HepG2 (cell line): ENCODE results near the gene SHQ1. TPM values are rescaled to one million over a fixed set of nuclear protein-coding genes. Genes with fewer than 3 reads are reported as not detected.

Experiments
- ATAC-seq: fragments of 200-7000 bp; cut with Tn5 transposase; 3 replicates; pipeline ENCODE4 v1.9.1; 2020; ENCODE audit warnings: mild to moderate bottlenecking, moderate library complexity
- BruUV-seq: library from RNA; stranded (reverse); fragments of 400-500 nt; replicated peaks from 2 replicates; lab custom pipeline; 2021; lab: Mats Ljungman, UMichigan
- CTCF ChIA-PET: fragments of 300-600 bp; formaldehyde crosslinking; extraction: SDS; loops from one replicate; lab custom pipeline; 2021; ENCODE audit warnings: low total read pairs, inconsistent platforms, low intra/inter-chr PET ratio; lab: Yijun Ruan, JAX
- POLR2A ChIA-PET: fragments of 350-600 bp; sonication (Branson Sonifier 250); formaldehyde crosslinking; loops from one replicate; lab custom pipeline; 2020; ENCODE audit warnings: antibody characterized with exemption, inconsistent platforms; lab: Yijun Ruan, JAX
- DNase-seq: peaks from one replicate; pipeline ENCODE4 v3.0.0-alpha.2; 2015; ENCODE audit warnings: low spot score
- FAIRE-seq: peaks from 3 replicates; lab custom pipeline; 2011; peaks lifted over from hg19 to GRCh38; lab: Jason Lieb, UNC
- H2AFZ ChIP-seq: one replicate; pipeline ENCODE4 v1.6.1; 2011; ENCODE audit warnings: low read length, inconsistent platforms
- H3K27ac ChIP-seq: fragments of 300-600 bp; 3 replicates; pipeline ENCODE4 v1.8.0; 2011; ENCODE audit warnings: mixed run types, mild to moderate bottlenecking, mixed read lengths, low read length, inconsistent platforms; ENCODE audit not compliant: insufficient read depth; ENCODE audit errors: extremely low read length
- H3K27me3 ChIP-seq, 2 experiments: fragments of 200-600 bp in 1 of 2; 2 replicates in 1 of 2; 3 replicates in 1 of 2; pipeline versions ENCODE4 v1.6.0 to v1.8.0; 2011; ENCODE audit warnings: low read length in 2 of 2, mild to moderate bottlenecking in 2 of 2, moderate library complexity in 2 of 2, inconsistent platforms in 1 of 2; ENCODE audit not compliant: insufficient read depth in 2 of 2, control insufficient read depth in 1 of 2
- H3K36me3 ChIP-seq, 2 experiments: fragments of 200-600 bp in 1 of 2; replicated peaks in 1 of 2; 2 replicates in 1 of 2; 3 replicates in 1 of 2; pipeline versions ENCODE4 v1.5.1 to v1.8.0; 2011; ENCODE audit warnings: low read length in 2 of 2, inconsistent platforms in 1 of 2; ENCODE audit not compliant: insufficient read depth in 2 of 2, control insufficient read depth in 1 of 2
- H3K4me1 ChIP-seq: 2 replicates; pipeline ENCODE4 v1.5.1; 2012; ENCODE audit warnings: low read length, inconsistent platforms; ENCODE audit not compliant: insufficient read depth
- H3K4me2 ChIP-seq: 2 replicates; pipeline ENCODE4 v1.6.0; 2011; ENCODE audit warnings: low read depth, low read length, inconsistent platforms
- H3K4me3 ChIP-seq, 3 experiments: fragments of 200-600 bp in 1 of 3; sonication (generic), shearing (Covaris generic) in 1 of 3; replicated peaks in 1 of 3; 2 replicates each; pipeline ENCODE4 v1.5.1; 2011 to 2016; ENCODE audit warnings: low read length in 3 of 3, inconsistent platforms in 2 of 3, low read depth in 2 of 3, mild to moderate bottlenecking in 2 of 3, control low read depth in 1 of 3, mixed read lengths in 1 of 3; ENCODE audit not compliant: insufficient read depth in 1 of 3
- H3K79me2 ChIP-seq: one replicate; pipeline ENCODE4 v1.6.1; 2011; ENCODE audit warnings: low read length, inconsistent platforms; ENCODE audit not compliant: insufficient read depth
- H3K9ac ChIP-seq: 2 replicates; pipeline ENCODE4 v1.6.0; 2011; ENCODE audit warnings: mild to moderate bottlenecking, low read depth, low read length, inconsistent platforms; ENCODE audit not compliant: insufficient read depth
- H3K9me3 ChIP-seq: 2 replicates; pipeline ENCODE4 v1.5.1; 2012; ENCODE audit warnings: mild to moderate bottlenecking, low read length
- H4K20me1 ChIP-seq: 2 replicates; pipeline ENCODE4 v1.6.0; 2011; ENCODE audit warnings: inconsistent platforms, mild to moderate bottlenecking, low read length, moderate library complexity; ENCODE audit not compliant: insufficient read depth
- GATAD2A ChIP-seq: IDR thresholded peaks from 2 replicates; pipeline ENCODE4 v1.6.1; 2016
- HDAC2 ChIP-seq: sonication (generic); formaldehyde crosslinking; IDR thresholded peaks from 2 replicates; pipeline ENCODE4 v1.4.0; 2020; ENCODE audit warnings: missing genetic modification reagents
- HNF1A ChIP-seq, 2 experiments: sonication (generic) in 1 of 2; formaldehyde crosslinking in 1 of 2; IDR thresholded peaks; 2 replicates each; pipeline versions ENCODE4 v1.4.0 to v1.6.1; 2016 to 2020; ENCODE audit warnings: borderline replicate concordance in 1 of 2, low read depth in 1 of 2, mild to moderate bottlenecking in 1 of 2, missing genetic modification reagents in 1 of 2
- MAF1 ChIP-seq: sonication (generic); formaldehyde crosslinking; IDR thresholded peaks from 2 replicates; pipeline ENCODE4 v1.5.0; 2020; ENCODE audit warnings: missing genetic modification reagents, borderline replicate concordance
- SAP130 ChIP-seq: IDR thresholded peaks from 2 replicates; pipeline ENCODE4 v1.6.1; 2016; ENCODE audit warnings: low read depth
- SOX13 ChIP-seq, 3 experiments: fragments of 450-650 bp in 1 of 3; sonication (generic) in 1 of 3; formaldehyde crosslinking in 1 of 3; IDR thresholded peaks in 2 of 3; conservative IDR thresholded peaks in 1 of 3; 2 replicates each; pipeline versions ENCODE4 v1.5.0 to v1.6.1; 2016 to 2020; ENCODE audit warnings: antibody characterized with exemption in 1 of 3, mild to moderate bottlenecking in 1 of 3, missing compliant biosample characterization in 1 of 3, missing genetic modification reagents in 1 of 3, moderate library complexity in 1 of 3
- SOX5 ChIP-seq: IDR thresholded peaks from 2 replicates; pipeline ENCODE4 v1.6.1; 2016; ENCODE audit warnings: borderline replicate concordance
- SOX6 ChIP-seq, 2 experiments: fragments of 450-650 bp in 1 of 2; sonication (generic) in 1 of 2; formaldehyde crosslinking in 1 of 2; IDR thresholded peaks; 2 replicates each; pipeline versions ENCODE4 v1.4.0 to v1.6.1; 2017 to 2020; ENCODE audit warnings: antibody characterized with exemption in 1 of 2, mild to moderate bottlenecking in 1 of 2, missing genetic modification reagents in 1 of 2
- ZBTB14 ChIP-seq: sonication (generic); formaldehyde crosslinking; IDR thresholded peaks from 2 replicates; pipeline ENCODE4 v1.4.0; 2020; ENCODE audit warnings: missing genetic modification reagents
- ZBTB20 ChIP-seq: sonication (generic); formaldehyde crosslinking; IDR thresholded peaks from 2 replicates; pipeline ENCODE4 v1.8.1; 2023; ENCODE audit warnings: missing genetic modification reagents, low read depth, mild to moderate bottlenecking, borderline replicate concordance
- ZBTB4 ChIP-seq: sonication (generic); formaldehyde crosslinking; IDR thresholded peaks from 2 replicates; pipeline ENCODE4 v1.4.0; 2020; ENCODE audit warnings: missing genetic modification reagents, mild to moderate bottlenecking, borderline replicate concordance
- ZNF34 ChIP-seq: sonication (generic); formaldehyde crosslinking; IDR thresholded peaks from 2 replicates; pipeline ENCODE4 v1.4.0; 2020; ENCODE audit warnings: mild to moderate bottlenecking, missing genetic modification reagents, borderline replicate concordance
- WGBS: methylation state at CpG from one replicate; pipeline ENCODE4 v1.1.6; 2017; ENCODE audit warnings: low lambda C conversion rate; 5-methylcytosine and 5-hydroxymethylcytosine counted together
- in situ Hi-C: cut with HindIII; loops from 2 replicates; pipeline ENCODE4 v1.10.0; 2017; ENCODE audit warnings: low pct_unique_long_range_greater_than_20kb; ENCODE audit not compliant: extremely low pct_ligation_motif_present
- intact Hi-C: fragments of 100-400 bp; cut with micrococcal nuclease; formaldehyde crosslinking; loops from one replicate; pipeline ENCODE4 v1.10.0; 2022; ENCODE audit not compliant: unreplicated experiment
- polyA plus RNA-seq, 8 experiments: library from polyadenylated mRNA; depleted of rRNA in 3 of 8; stranded (reverse) in 7 of 8; unstranded in 1 of 8; fragments of >200 nt; fragmentation: Illumina TruSeq in 4 of 8; extraction: Trizol in 4 of 8; gene quantifications; 2 replicates each; pipeline versions ENCODE4 v1.2.1 to v1.2.3, GENCODE V29; 2011 to 2016; ENCODE audit warnings: low read depth in 4 of 8, missing spikeins in 1 of 8, mixed read lengths in 1 of 8; ENCODE audit not compliant: insufficient read depth in 1 of 8
- total RNA-seq, 5 experiments: library from RNA; depleted of rRNA; stranded (reverse); fragments of >200 nt; fragmentation: Illumina TruSeq; extraction: Trizol; gene quantifications; 2 replicates each; pipeline ENCODE4 v1.2.3, GENCODE V29; 2016; ENCODE audit warnings: low read depth in 1 of 5

SHQ1 gene
- total and polyA plus RNA-seq, 2 of the 13 experiments (the other 11 are each of a cell fraction or from before 2014, with no cell fraction given), result 5.5 to 20.3 TPM

GRCh38 chr3:72888546-72889309 is 40.5 kb upstream of the SHQ1 start:
- Histone ChIP-seq H3K9me3 (no peaks in the 10 kb centered on the region), H3K27me3 (no peaks in the 10 kb centered on the region; a peak in 1 of 5 replicates), H3K79me2 (peaks cover 2% of the 10 kb centered on the region), H3K9ac (peak overlapping the region; percentile 57), H3K36me3 (no peaks in the 10 kb centered on the region), H3K4me1 (peaks cover 67% of the 10 kb centered on the region), H3K27ac (peak overlapping the region; percentile 50), H4K20me1 (no peaks in the 10 kb centered on the region), H3K4me3 (peak overlapping the region; percentile 70 to 90 (median 75)), H2AFZ (peak overlapping the region; percentile 98), H3K4me2 (peak overlapping the region; percentile 90)
- WGBS, result under 1% methylated on average over 18 of the region's 21 CpGs
- ChIA-PET POLR2A (interaction anchor here (1.5 kb wide), 1 partner anchor 11 kb away, joined by 3 read pairs; no protein-coding TSS in a partner anchor), CTCF (no interaction called here)
- ATAC-seq, result peak; percentile 22
- in situ Hi-C loops (no loop called here), intact Hi-C loops (loop anchor here (5.0 kb wide), 3 partner anchors 41 to 169 kb away; partner anchors contain the start of genes PPP4R2 and SHQ1)
- peak; percentile 56 for FAIRE-seq
- BruUV-seq, result TSS peak; percentile 48
- DNase-seq, result peak; percentile 51
- no peak for TF ChIP-seq ZBTB20 (CRISPR knock-in tag)
- peak; percentile 32 for TF ChIP-seq SAP130 (CRISPR knock-in tag)
- TF ChIP-seq SOX6 (IDR thresholded peaks at IDR 0.05), result no peak
- peak; percentile 42 for TF ChIP-seq SOX6 (CRISPR knock-in tag; IDR thresholded peaks at IDR 0.05)
- TF ChIP-seq SOX5 (CRISPR knock-in tag), result peak; percentile 65; the same call in 1 of the 2 replicates
- TF ChIP-seq GATAD2A, result 0 out of 2 replicates have a peak, but pooled peaks have one; percentile 5
- TF ChIP-seq HDAC2, result 0 out of 2 replicates have a peak, but pooled peaks have one; percentile 35
- no peak for TF ChIP-seq ZBTB4 (CRISPR knock-in tag)
- 0 out of 2 replicates have a peak, but pooled peaks have one; percentile 39 for TF ChIP-seq MAF1 (CRISPR knock-in tag)
- no peak for TF ChIP-seq SOX13 (IDR thresholded peaks at IDR 0.05)
- TF ChIP-seq SOX13 (CRISPR knock-in tag; conservative IDR thresholded peaks at IDR 0.05 in 1 of 2, IDR thresholded peaks at IDR 0.05 in 1 of 2), result peak in 1 of 2 experiments; percentile 81; a peak in 2 of 4 replicates
- TF ChIP-seq ZNF34 (CRISPR knock-in tag), result no peak
- 0 out of 2 replicates have a peak, but pooled peaks have one; percentile 30 for TF ChIP-seq ZBTB14
- TF ChIP-seq HNF1A (IDR thresholded peaks at IDR 0.05; ENCODE audit: low read depth), result no peak
- no peak for TF ChIP-seq HNF1A (CRISPR knock-in tag; IDR thresholded peaks at IDR 0.05; ENCODE audit: borderline replicate concordance)
